SH-SY5Y (cell line): Measurements from ENCODE around the gene OSBPL2.

Experiments
- GATA2 ChIP-seq: IDR thresholded peaks from 2 replicates; pipeline ENCODE4 v1.6.1; 2011; ENCODE audit warnings: mild to moderate bottlenecking, low read depth, low read length
- GATA3 ChIP-seq: IDR thresholded peaks from 2 replicates; pipeline ENCODE4 v1.6.1; 2011; ENCODE audit warnings: low read depth, mild to moderate bottlenecking, low read length, moderate library complexity

GRCh38 chr20:62241506-62241905 lies 3.2 kb downstream of the OSBPL2 start:
- TF ChIP-seq GATA3 = no peak
- TF ChIP-seq GATA2 = no peak
